RWPE2 (cell line): ENCODE data around the gene JAG1.
A peak's percentile ranks its signal among the peaks of the same experiment; 100 is the strongest.

Experiments
- ATAC-seq: fragments of 200-7000 bp; cut with Tn5 transposase; 3 replicates; pipeline ENCODE4 v1.9.1; 2021; ENCODE audit warnings: low read depth
- DNase-seq: peaks from one replicate; pipeline ENCODE4 v3.0.0-alpha.2; 2020; ENCODE audit warnings: low spot score
- H3K27ac ChIP-seq: fragments of 450-650 bp; 2 replicates; pipeline ENCODE4 v1.5.1; 2017; ENCODE audit warnings: mild to moderate bottlenecking; ENCODE audit not compliant: poor library complexity, severe bottlenecking
- H3K27me3 ChIP-seq: fragments of 250-450 bp; sonication (Bioruptor Pico); 2 replicates; pipeline ENCODE4 v1.5.1; 2021; ENCODE audit warnings: mild to moderate bottlenecking, moderate library complexity; ENCODE audit not compliant: insufficient read depth, poor library complexity, severe bottlenecking
- H3K36me3 ChIP-seq: fragments of 250-450 bp; sonication (Bioruptor Pico); 2 replicates; pipeline ENCODE4 v1.5.1; 2020; ENCODE audit warnings: low read depth, mild to moderate bottlenecking, moderate library complexity
- H3K4me1 ChIP-seq: fragments of 250-450 bp; sonication (Bioruptor Pico); 2 replicates; pipeline ENCODE4 v1.5.1; 2021; ENCODE audit warnings: mild to moderate bottlenecking, moderate library complexity; ENCODE audit not compliant: insufficient read depth, poor library complexity, severe bottlenecking
- H3K4me3 ChIP-seq: fragments of 250-450 bp; sonication (Bioruptor Pico); 2 replicates; pipeline ENCODE4 v1.5.1; 2021; ENCODE audit warnings: mild to moderate bottlenecking, moderate library complexity; ENCODE audit not compliant: severe bottlenecking
- H3K9me3 ChIP-seq: fragments of 250-450 bp; sonication (Bioruptor Pico); 2 replicates; pipeline ENCODE4 v1.5.1; 2021; ENCODE audit warnings: mild to moderate bottlenecking, moderate library complexity; ENCODE audit not compliant: severe bottlenecking
- CTCF ChIP-seq: fragments of 450-650 bp; IDR thresholded peaks from one replicate; pipeline ENCODE4 v1.5.1; 2017; ENCODE audit warnings: mild to moderate bottlenecking, moderate library complexity; ENCODE audit not compliant: poor library complexity, severe bottlenecking

The JAG1 gene

GRCh38 chr20:10680571-10680970 is 6.8 kb upstream of the JAG1 start:
- no peak for DNase-seq

GRCh38 chr20:10679269-10679668 is 5.5 kb upstream of the JAG1 start:
- H3K36me3 ChIP-seq: no peaks in the 10 kb centered on the region
- ATAC-seq (peak; percentile 48), DNase-seq (no peak)
- peak overlapping the region; percentile 70 for H3K27ac ChIP-seq
- no peak for TF ChIP-seq CTCF
- H3K4me1 ChIP-seq: peaks cover 23% of the 10 kb centered on the region
- H3K4me3 ChIP-seq: no peak overlapping the region
- H3K9me3 ChIP-seq: no peaks in the 10 kb centered on the region
- H3K27me3 ChIP-seq: no peaks in the 10 kb centered on the region

More at GRCh38 chr20:10680571-10680970, 6.8 kb upstream of the JAG1 start:
- ATAC-seq: no peak
- no peaks in the 10 kb centered on the region for H3K9me3 ChIP-seq
- no peak for TF ChIP-seq CTCF
- H3K27me3 ChIP-seq: no peaks in the 10 kb centered on the region
- no peak overlapping the region for H3K4me3 ChIP-seq
- no peaks in the 10 kb centered on the region for H3K36me3 ChIP-seq
- peaks cover 18% of the 10 kb centered on the region for H3K4me1 ChIP-seq
- peak overlapping the region; percentile 70 for H3K27ac ChIP-seq

GRCh38 chr20:10676518-10676917 is 2.7 kb upstream of the JAG1 start:
- H3K27me3 ChIP-seq: no peaks in the 10 kb centered on the region
- no peak for DNase-seq
- H3K4me3 ChIP-seq: no peak overlapping the region
- peaks cover 13% of the 10 kb centered on the region for H3K36me3 ChIP-seq
- no peak for ATAC-seq
- no peaks in the 10 kb centered on the region for H3K9me3 ChIP-seq
- no peak for TF ChIP-seq CTCF
- H3K4me1 ChIP-seq: peaks cover 23% of the 10 kb centered on the region
- no peak overlapping the region for H3K27ac ChIP-seq

- no peak for TF ChIP-seq CTCF
- peaks cover 23% of the 10 kb centered on the region for H3K4me1 ChIP-seq
- no peak for DNase-seq
- peak overlapping the region; percentile 92 for H3K27ac ChIP-seq
- ATAC-seq: no peak
- no peaks in the 10 kb centered on the region for H3K9me3 ChIP-seq
- peak overlapping the region; percentile 69 for H3K4me3 ChIP-seq
- no peaks in the 10 kb centered on the region for H3K27me3 ChIP-seq
- peaks cover 23% of the 10 kb centered on the region for H3K36me3 ChIP-seq
These were observed 1.6 kb upstream of the JAG1 start for GRCh38 chr20:10675450-10675848.

GRCh38 chr20:10674684-10675449 is 1.1 kb upstream of the JAG1 start:
- Histone ChIP-seq H3K4me1 (peaks cover 18% of the 10 kb centered on the region), H3K27ac (peak overlapping the region; percentile 92), H3K9me3 (no peaks in the 10 kb centered on the region), H3K4me3 (peak overlapping the region; percentile 69), H3K36me3 (peaks cover 28% of the 10 kb centered on the region), H3K27me3 (no peaks in the 10 kb centered on the region)
- ATAC-seq (peak; percentile 24), DNase-seq (peak; percentile 81)
- peak; percentile 94 for TF ChIP-seq CTCF
